ENCODE measurements around the gene STK17A.

DNA sequence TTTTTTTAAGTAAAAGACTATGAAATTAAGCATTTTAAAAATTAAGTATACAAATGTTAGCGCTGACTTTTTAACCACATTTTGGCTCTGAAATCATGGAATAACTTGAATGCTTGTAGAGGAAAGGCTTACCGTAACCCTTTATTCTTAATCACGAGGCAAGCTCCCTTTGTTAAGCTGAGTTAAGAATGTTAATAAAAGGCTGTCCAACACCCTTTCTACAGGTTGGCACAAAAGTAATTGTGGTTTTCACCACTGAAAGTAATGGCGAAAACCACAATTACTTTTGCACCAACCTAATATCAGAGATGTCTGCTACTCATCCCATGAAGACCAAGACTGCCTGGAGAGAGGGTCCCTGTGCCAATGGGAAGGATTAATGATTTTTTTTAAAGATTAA lies 70.6 kb downstream of the STK17A start:
- no peak for TF ChIP-seq CTCF (IDR thresholded peaks at IDR 0.05)
- TF ChIP-seq POLR2A (IDR thresholded peaks at IDR 0.05): no peak
